ENCODE results near the gene BTBD9.

GRCh38 chr6:38320843-38321242, 318.9 kb downstream of the BTBD9 start:
- TF ChIP-seq POLR2A (IDR thresholded peaks at IDR 0.05): no peak
- TF ChIP-seq, protein P1, sequence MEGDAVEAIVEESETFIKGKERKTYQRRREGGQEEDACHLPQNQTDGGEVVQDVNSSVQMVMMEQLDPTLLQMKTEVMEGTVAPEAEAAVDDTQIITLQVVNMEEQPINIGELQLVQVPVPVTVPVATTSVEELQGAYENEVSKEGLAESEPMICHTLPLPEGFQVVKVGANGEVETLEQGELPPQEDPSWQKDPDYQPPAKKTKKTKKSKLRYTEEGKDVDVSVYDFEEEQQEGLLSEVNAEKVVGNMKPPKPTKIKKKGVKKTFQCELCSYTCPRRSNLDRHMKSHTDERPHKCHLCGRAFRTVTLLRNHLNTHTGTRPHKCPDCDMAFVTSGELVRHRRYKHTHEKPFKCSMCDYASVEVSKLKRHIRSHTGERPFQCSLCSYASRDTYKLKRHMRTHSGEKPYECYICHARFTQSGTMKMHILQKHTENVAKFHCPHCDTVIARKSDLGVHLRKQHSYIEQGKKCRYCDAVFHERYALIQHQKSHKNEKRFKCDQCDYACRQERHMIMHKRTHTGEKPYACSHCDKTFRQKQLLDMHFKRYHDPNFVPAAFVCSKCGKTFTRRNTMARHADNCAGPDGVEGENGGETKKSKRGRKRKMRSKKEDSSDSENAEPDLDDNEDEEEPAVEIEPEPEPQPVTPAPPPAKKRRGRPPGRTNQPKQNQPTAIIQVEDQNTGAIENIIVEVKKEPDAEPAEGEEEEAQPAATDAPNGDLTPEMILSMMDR (IDR thresholded peaks at IDR 0.05 in 4 of 5, conservative IDR thresholded peaks at IDR 0.05 in 1 of 5): no peak
